ENCODE measurements around the gene C6orf62.
"Not testable (repeated sequence)": the region's sequence is repeated elsewhere in the genome, so short reads cannot be mapped to it uniquely, and the experiment has no call there.

C6orf62 gene

GRCh38 chr6:24743265-24743943 lies 24.4 kb upstream of the C6orf62 start:
- DNase-seq (ENCODE audit: low read depth in 2 of 2) = no peak

- no peak for DNase-seq (ENCODE audit: low read depth in 2 of 2)
Observed at GRCh38 chr6:24742216-24742738, 23.3 kb upstream of the C6orf62 start.

- DNase-seq (ENCODE audit: low read depth in 2 of 2) = no peak
Observed at GRCh38 chr6:24740861-24741260, 21.9 kb upstream of the C6orf62 start.

GRCh38 chr6:24738741-24739140 lies 19.8 kb upstream of the C6orf62 start:
- no peak for DNase-seq (ENCODE audit: low read depth in 2 of 2)

- not testable (repeated sequence) for DNase-seq (ENCODE audit: low read depth in 2 of 2)
Observed at GRCh38 chr6:24734710-24735109, 15.8 kb upstream of the C6orf62 start.

- DNase-seq (ENCODE audit: low read depth in 2 of 2) = no peak
Observed at GRCh38 chr6:24734166-24734565, 15.2 kb upstream of the C6orf62 start.

GRCh38 chr6:24731456-24732134 lies 12.6 kb upstream of the C6orf62 start:
- not testable (repeated sequence) for DNase-seq (ENCODE audit: low read depth in 2 of 2)

- not testable (repeated sequence) for DNase-seq (ENCODE audit: low read depth in 2 of 2)
Observed at GRCh38 chr6:24730653-24731052, 11.7 kb upstream of the C6orf62 start.

GRCh38 chr6:24723270-24723669 lies 4.3 kb upstream of the C6orf62 start:
- DNase-seq (ENCODE audit: low read depth in 2 of 2) = no peak

- no peak for DNase-seq (ENCODE audit: low read depth in 2 of 2)
Observed at GRCh38 chr6:24721461-24722215, 2.7 kb upstream of the C6orf62 start.

GRCh38 chr6:24720604-24721460 lies 1.9 kb upstream of the C6orf62 start:
- peak; percentile 99 to 100 for DNase-seq (ENCODE audit: low read depth in 2 of 2)

GRCh38 chr6:24720131-24720603 lies 1.2 kb upstream of the C6orf62 start:
- DNase-seq (ENCODE audit: low read depth in 2 of 2) = peak; percentile 60 to 66

- DNase-seq (ENCODE audit: low read depth in 2 of 2) = no peak
Observed at GRCh38 chr6:24718449-24719124, 367 bp downstream of the C6orf62 start.

GRCh38 chr6:24716602-24717148 lies 2.3 kb downstream of the C6orf62 start:
- DNase-seq (ENCODE audit: low read depth in 2 of 2) = not testable (repeated sequence)

GRCh38 chr6:24710519-24711303 lies 8.2 kb downstream of the C6orf62 start:
- no peak for DNase-seq (ENCODE audit: low read depth in 2 of 2)

GRCh38 chr6:24709014-24709711 lies 9.8 kb downstream of the C6orf62 start:
- no peak for DNase-seq (ENCODE audit: low read depth in 2 of 2)

GRCh38 chr6:24708612-24709011 lies 10.3 kb downstream of the C6orf62 start:
- no peak for DNase-seq (ENCODE audit: low read depth in 2 of 2)

GRCh38 chr6:24704468-24704867 lies 14.5 kb downstream of the C6orf62 start:
- DNase-seq (ENCODE audit: low read depth in 2 of 2) = no peak

- DNase-seq (ENCODE audit: low read depth in 2 of 2) = no peak
Observed at GRCh38 chr6:24702720-24703282, 16.2 kb downstream of the C6orf62 start.
